ENCODE results near the gene BAG1. TPM values are rescaled to one million over a fixed set of nuclear protein-coding genes. Genes with fewer than 3 reads are reported as not detected.

The BAG1 gene
- total RNA-seq, 1 donor = 54.1 TPM

DNA sequence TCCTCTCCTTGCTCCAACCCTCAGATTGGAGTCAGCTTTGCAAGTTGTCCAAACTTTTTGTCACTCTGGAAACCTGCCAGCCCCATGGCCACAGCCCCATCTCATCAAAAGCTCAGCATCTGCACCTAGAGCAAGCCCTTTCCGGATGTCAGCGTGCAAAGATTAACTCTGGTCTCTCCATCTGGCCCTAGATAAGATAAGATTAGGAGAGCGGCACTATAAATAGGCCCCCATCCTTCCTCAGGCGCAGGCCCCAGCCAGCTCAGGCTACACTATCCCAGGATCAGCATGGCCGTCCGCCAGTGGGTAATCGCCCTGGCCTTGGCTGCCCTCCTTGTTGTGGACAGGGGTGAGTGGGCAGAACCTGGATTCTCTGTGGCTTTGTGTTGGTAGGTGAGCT lies 24.6 kb downstream of the BAG1 start, which contains the start of gene SPINK4:
Gene SPINK4 (plus strand): TSS at position 247 of the 400 bp plus-strand sequence. CDS start 42 bp downstream, at position 289.
- TF ChIP-seq, protein P1, sequence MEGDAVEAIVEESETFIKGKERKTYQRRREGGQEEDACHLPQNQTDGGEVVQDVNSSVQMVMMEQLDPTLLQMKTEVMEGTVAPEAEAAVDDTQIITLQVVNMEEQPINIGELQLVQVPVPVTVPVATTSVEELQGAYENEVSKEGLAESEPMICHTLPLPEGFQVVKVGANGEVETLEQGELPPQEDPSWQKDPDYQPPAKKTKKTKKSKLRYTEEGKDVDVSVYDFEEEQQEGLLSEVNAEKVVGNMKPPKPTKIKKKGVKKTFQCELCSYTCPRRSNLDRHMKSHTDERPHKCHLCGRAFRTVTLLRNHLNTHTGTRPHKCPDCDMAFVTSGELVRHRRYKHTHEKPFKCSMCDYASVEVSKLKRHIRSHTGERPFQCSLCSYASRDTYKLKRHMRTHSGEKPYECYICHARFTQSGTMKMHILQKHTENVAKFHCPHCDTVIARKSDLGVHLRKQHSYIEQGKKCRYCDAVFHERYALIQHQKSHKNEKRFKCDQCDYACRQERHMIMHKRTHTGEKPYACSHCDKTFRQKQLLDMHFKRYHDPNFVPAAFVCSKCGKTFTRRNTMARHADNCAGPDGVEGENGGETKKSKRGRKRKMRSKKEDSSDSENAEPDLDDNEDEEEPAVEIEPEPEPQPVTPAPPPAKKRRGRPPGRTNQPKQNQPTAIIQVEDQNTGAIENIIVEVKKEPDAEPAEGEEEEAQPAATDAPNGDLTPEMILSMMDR (IDR thresholded peaks at IDR 0.05; ENCODE audit: insufficient read depth, low read length) = no peak
- peak; percentile 94 for DNase-seq (ENCODE audit: low read depth)
- no peak within 1 kb of the TSS for H3K4me3 ChIP-seq (ENCODE audit: low read depth, low read length)

DNA sequence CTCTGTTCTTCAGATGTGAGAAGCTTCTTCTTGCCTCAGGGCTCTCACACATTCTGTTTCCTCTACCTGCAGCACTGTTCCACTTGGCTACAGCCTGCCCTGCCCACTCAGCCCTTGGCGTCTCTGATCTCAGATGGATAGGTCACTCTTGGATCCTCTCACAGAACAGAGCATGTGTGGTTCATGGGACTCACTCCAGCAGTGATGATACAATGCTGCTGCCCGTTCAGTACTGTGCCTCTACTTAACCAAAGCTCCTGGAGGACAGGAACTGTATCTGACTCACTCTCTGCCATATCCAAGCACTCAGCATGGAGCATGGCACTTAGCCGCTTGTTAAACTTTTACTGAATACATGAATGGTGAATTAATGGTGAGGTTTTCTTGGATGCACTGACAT lies 27.9 kb downstream of the BAG1 start:
- peak; percentile 25 for DNase-seq (ENCODE audit: low read depth)
- TF ChIP-seq, protein P1 (IDR thresholded peaks at IDR 0.05; ENCODE audit: insufficient read depth, low read length) = no peak
- no peak overlapping the region for H3K4me3 ChIP-seq (ENCODE audit: low read depth, low read length)

DNA sequence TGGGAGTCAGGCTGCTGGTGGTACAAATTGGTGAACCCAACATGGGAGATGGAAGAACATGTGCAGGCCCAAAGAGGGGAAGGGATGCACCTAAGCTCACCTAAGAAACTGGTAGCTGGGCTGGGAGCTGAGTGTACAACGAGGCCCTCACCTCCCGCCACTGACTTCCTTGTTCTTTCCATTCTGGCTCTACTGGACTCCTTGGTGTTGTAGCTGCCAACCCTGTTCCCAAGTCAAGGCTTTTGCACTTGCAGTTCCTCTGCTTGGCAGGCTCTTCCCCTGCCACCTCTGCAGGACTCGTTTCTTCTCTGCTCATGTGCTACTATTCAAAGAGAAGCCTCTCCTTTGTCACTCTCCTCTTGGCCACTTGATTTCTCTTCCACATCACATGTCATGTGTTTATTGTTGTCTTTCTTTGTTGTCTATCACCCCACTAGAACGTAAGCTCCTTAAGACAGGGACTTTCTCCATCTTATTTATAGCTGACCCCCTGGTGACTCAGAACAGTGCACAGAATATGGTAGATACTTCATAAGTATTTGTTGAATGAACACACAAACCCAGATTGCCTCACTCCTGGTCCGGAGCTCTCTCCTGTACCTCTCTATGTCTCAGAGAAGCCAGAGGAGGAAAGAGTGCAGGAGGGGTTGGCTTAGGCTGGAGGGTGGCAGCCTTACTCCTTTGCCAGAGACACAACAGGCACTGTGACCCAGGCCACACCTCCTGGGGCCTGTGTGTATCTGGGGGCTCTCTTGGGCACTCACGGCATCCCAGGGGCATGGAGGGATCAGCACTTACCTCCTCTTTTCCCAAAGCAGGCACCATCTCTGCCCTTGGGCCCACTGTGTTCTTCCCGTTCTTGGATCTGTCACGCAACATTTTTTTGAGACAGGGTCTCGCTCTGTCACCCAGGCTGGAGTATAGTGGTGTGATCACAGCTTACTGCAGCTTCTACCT lies 29.7 kb downstream of the BAG1 start:
- no peak overlapping the region for H3K4me3 ChIP-seq (ENCODE audit: low read depth, low read length)
- TF ChIP-seq, protein P1 (IDR thresholded peaks at IDR 0.05; ENCODE audit: insufficient read depth, low read length) = no peak
- DNase-seq (ENCODE audit: low read depth) = peak; percentile 37

DNA sequence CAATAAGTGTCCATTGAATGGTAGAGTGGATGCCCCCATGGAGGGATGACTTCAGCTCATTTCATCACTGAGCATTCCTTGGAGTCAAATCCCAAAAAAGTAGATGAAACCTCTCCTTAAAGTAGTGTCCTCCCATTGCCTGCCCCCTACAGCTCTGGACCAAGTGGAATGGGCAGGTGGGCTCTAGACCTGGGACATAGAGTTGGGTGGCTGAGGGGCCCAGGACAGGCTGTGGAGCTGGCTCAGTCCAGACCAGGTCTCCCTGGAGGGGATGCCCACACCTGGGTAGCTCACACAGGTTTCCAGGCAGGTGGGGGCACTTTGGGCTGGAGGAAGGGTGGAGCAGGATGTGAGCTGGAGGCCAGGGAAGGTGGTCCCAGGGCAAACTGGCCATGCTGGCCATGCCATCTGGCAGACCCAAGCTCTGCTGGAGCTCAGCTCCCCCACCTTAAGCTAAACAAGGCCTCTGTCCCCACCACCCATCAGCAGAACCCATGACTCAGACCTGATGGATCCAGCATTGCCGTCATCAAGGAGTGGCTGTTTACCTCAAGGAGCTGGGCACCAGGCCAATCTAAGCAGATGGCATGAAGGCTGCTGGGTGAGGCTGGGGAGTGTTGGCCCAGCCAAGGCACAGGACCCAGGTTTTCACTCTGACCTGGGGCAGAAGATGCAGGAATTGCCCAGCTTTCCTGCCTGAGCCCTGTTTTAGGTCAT lies 30.7 kb downstream of the BAG1 start:
- no peak overlapping the region for H3K4me3 ChIP-seq (ENCODE audit: low read depth, low read length)
- peak; percentile 96 for DNase-seq (ENCODE audit: low read depth)
- TF ChIP-seq, protein P1 (IDR thresholded peaks at IDR 0.05; ENCODE audit: insufficient read depth, low read length) = no peak

DNA sequence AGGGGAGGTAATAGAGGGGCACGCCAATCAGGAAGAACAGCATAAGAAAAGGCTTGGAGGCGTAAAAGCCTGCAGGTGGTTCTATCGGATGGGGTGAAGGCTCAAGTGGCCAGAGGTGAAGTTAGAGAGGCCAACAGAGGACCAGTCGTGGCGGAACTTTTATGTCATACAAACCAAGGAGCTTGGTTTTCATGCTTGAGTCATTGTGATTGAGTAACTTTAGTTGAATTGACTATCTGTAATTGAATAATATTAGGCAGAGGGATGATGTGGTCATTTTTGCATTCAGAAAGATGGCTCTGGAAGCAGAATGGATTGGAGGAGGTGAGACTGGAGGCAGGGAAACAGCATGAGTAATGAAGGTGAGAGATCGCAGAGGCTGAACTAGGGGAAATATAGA lies 31.7 kb downstream of the BAG1 start:
- no peak overlapping the region for H3K4me3 ChIP-seq (ENCODE audit: low read depth, low read length)
- no peak for DNase-seq (ENCODE audit: low read depth)
- TF ChIP-seq, protein P1 (IDR thresholded peaks at IDR 0.05; ENCODE audit: insufficient read depth, low read length) = no peak

DNA sequence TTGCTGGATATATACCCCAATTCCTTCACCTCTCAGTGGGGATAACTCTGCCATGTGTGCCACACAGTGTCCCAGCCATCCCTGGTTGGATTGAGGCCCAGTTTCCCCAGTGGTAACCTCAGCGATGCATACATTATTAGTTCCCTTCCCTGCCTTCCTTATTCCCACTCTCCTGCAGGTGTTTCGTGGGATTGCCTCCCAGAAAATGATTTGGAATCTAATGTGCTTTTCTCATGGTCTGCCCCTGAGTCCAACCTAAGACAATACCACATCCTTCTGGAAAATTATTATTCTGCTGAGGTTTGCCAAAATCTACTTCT lies 32.9 kb downstream of the BAG1 start:
- no peak overlapping the region for H3K4me3 ChIP-seq (ENCODE audit: low read depth, low read length)
- no peak for DNase-seq (ENCODE audit: low read depth)

More for the DNA sequence above, 32.9 kb downstream of the BAG1 start:
- TF ChIP-seq, protein P1 (IDR thresholded peaks at IDR 0.05; ENCODE audit: insufficient read depth, low read length) = no peak

All from fibroblast of the aortic adventitia (primary cell).